HCT116 (cell line): ENCODE data around the gene PHACTR1.

Source experiments
- POLR2A ChIP-seq: IDR thresholded peaks from 2 replicates; pipeline ENCODE4 v1.7.0; 2011; ENCODE audit warnings: borderline replicate concordance; ENCODE audit not compliant: insufficient read depth, insufficient read length; ENCODE audit errors: extremely low read depth
- RAD21 ChIP-seq: IDR thresholded peaks from 2 replicates; pipeline ENCODE4 v1.6.1; 2012; ENCODE audit warnings: low read depth, mild to moderate bottlenecking
- TF ChIP-seq, protein P1 (sequence below), 3 experiments: fragments of 200-600 bp in 1 of 3; sonication (generic) in 1 of 3; IDR thresholded peaks in 2 of 3; conservative IDR thresholded peaks in 1 of 3; 2 replicates each; pipeline ENCODE4 v1.5.1; 2012 to 2017; ENCODE audit warnings: low read depth in 2 of 3, low read length in 2 of 3, antibody characterized with exemption in 1 of 3, borderline replicate concordance in 1 of 3, control low read depth in 1 of 3, mild to moderate bottlenecking in 1 of 3, mixed read lengths in 1 of 3, mixed run types in 1 of 3, moderate library complexity in 1 of 3; ENCODE audit not compliant: insufficient read depth in 1 of 3

DNA sequence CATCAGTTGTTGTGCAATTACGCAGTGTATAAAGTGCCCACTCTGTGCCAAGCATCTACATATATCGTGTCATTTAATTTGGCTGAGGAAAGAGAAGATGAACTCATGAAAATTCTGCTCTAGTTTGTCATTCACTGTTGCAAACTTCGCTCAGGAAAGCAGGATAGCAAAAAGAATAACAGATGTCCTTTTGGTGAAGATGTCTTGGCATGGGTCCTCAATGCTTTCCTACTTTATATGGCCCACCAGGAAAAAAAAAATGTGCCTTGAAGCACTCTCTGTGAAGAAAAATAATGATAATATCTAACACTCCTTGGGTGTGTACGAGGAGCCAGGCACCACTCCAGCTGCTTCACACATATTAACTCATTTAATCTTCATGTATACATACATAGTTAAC, 5.6 kb upstream of the PHACTR1 start:
- TF ChIP-seq, protein P1, sequence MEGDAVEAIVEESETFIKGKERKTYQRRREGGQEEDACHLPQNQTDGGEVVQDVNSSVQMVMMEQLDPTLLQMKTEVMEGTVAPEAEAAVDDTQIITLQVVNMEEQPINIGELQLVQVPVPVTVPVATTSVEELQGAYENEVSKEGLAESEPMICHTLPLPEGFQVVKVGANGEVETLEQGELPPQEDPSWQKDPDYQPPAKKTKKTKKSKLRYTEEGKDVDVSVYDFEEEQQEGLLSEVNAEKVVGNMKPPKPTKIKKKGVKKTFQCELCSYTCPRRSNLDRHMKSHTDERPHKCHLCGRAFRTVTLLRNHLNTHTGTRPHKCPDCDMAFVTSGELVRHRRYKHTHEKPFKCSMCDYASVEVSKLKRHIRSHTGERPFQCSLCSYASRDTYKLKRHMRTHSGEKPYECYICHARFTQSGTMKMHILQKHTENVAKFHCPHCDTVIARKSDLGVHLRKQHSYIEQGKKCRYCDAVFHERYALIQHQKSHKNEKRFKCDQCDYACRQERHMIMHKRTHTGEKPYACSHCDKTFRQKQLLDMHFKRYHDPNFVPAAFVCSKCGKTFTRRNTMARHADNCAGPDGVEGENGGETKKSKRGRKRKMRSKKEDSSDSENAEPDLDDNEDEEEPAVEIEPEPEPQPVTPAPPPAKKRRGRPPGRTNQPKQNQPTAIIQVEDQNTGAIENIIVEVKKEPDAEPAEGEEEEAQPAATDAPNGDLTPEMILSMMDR (IDR thresholded peaks at IDR 0.05 in 2 of 3, conservative IDR thresholded peaks at IDR 0.05 in 1 of 3; ENCODE audit: borderline replicate concordance in 1 of 3, insufficient read depth in 1 of 3, low read depth in 2 of 3, low read length in 2 of 3): no peak
- TF ChIP-seq RAD21 (no peak), POLR2A (no peak)
